IPS DF 4.7 (cell line): ENCODE measurements around the gene ENSA.
"Not testable (repeated sequence)": the region's sequence is repeated elsewhere in the genome, so short reads cannot be mapped to it uniquely, and the experiment has no call there.

Experiments
- DNase-seq: peaks from one replicate; pipeline ENCODE4 v3.0.0-alpha.2; 2013; ENCODE audit warnings: low spot score; ENCODE audit errors: extremely low read depth

Gene ENSA

GRCh38 chr1:150629115-150629928 lies at the start of gene ENSA:
ENSA (minus strand) TSS chr1:150629612; CDS start chr1:150629470, 142 bp downstream.
- peak; percentile 99 for DNase-seq

GRCh38 chr1:150678988-150679387 lies 49.6 kb upstream of the ENSA start:
- DNase-seq, result no peak

GRCh38 chr1:150674881-150675280 lies 45.5 kb upstream of the ENSA start:
- no peak for DNase-seq

- no peak for DNase-seq
Measured at GRCh38 chr1:150663321-150663720, 33.9 kb upstream of the ENSA start.

GRCh38 chr1:150662811-150663210 lies 33.4 kb upstream of the ENSA start:
- no peak for DNase-seq

GRCh38 chr1:150661156-150661555 lies 31.7 kb upstream of the ENSA start:
- DNase-seq, result no peak

GRCh38 chr1:150660584-150660983 lies 31.2 kb upstream of the ENSA start:
- no peak for DNase-seq

GRCh38 chr1:150657064-150657463 lies 27.7 kb upstream of the ENSA start:
- DNase-seq, result not testable (repeated sequence)

GRCh38 chr1:150654635-150655034 lies 25.2 kb upstream of the ENSA start:
- not testable (repeated sequence) for DNase-seq

GRCh38 chr1:150650193-150650592 lies 20.8 kb upstream of the ENSA start:
- DNase-seq, result no peak

GRCh38 chr1:150649441-150650075 lies 20.1 kb upstream of the ENSA start:
- no peak for DNase-seq

GRCh38 chr1:150642296-150642695 lies 12.9 kb upstream of the ENSA start:
- DNase-seq, result no peak

- DNase-seq, result not testable (repeated sequence)
Measured at GRCh38 chr1:150641126-150641815, 11.9 kb upstream of the ENSA start.

GRCh38 chr1:150638430-150638829 lies 9.0 kb upstream of the ENSA start:
- DNase-seq, result not testable (repeated sequence)

GRCh38 chr1:150634839-150635622 lies 5.6 kb upstream of the ENSA start:
- DNase-seq, result not testable (repeated sequence)

GRCh38 chr1:150628766-150629114 lies 672 bp downstream of the ENSA start:
- no peak for DNase-seq

GRCh38 chr1:150627826-150628410 lies 1.5 kb downstream of the ENSA start:
- no peak for DNase-seq

GRCh38 chr1:150626150-150626549 lies 3.3 kb downstream of the ENSA start:
- no peak for DNase-seq

GRCh38 chr1:150624546-150624945 lies 4.9 kb downstream of the ENSA start:
- not testable (repeated sequence) for DNase-seq

- DNase-seq, result not testable (repeated sequence)
Measured at GRCh38 chr1:150624134-150624533, 5.3 kb downstream of the ENSA start.
